Measurements from ENCODE around the gene GZMM. TPM values are rescaled to one million over a fixed set of nuclear protein-coding genes. Genes with fewer than 3 reads are reported as not detected.

The GZMM gene
- total and polyA plus RNA-seq, 7 donors = 0.11 to 0.23 (median 0.14) TPM; not detected in 4

- peaks cover 0 to 16% (median 0%) of the 10 kb centered on the region in 3 donors for H3K27me3 ChIP-seq (ENCODE audit: insufficient read depth in 3 of 3, low read length in 2 of 3)
- TF ChIP-seq CTCF (IDR thresholded peaks at IDR 0.05) = no peak
- H3K4me3 ChIP-seq = no peak overlapping the region
- WGBS, 3 donors = 68 to 74% (median 72%) methylated on average over 31 of the region's 31 CpGs
- no peaks in the 10 kb centered on the region for H3K36me3 ChIP-seq (ENCODE audit: insufficient read depth in 1 of 2, low read depth in 1 of 2)
- intact Hi-C loops (cut with DNase I) = no loop called here
- no peaks in the 10 kb centered on the region for H3K9me3 ChIP-seq
- no peaks in the 10 kb centered on the region for H3K4me1 ChIP-seq
- no peak overlapping the region for H3K27ac ChIP-seq
- DNase-seq = no peak
- no peak for ATAC-seq
These were observed 12.9 kb downstream of the GZMM start for GRCh38 chr19:556611-557382.

- no peak overlapping the region for H3K27ac ChIP-seq
- WGBS, 3 donors = 43 to 47% (median 43%) methylated on average over 21 of the region's 21 CpGs
- no peaks in the 10 kb centered on the region for H3K9me3 ChIP-seq
- no peaks in the 10 kb centered on the region for H3K4me1 ChIP-seq
- no peak for TF ChIP-seq CTCF (IDR thresholded peaks at IDR 0.05)
- intact Hi-C loops (cut with DNase I) = no loop called here
- DNase-seq (no peak), ATAC-seq (no peak)
- no peak overlapping the region for H3K4me3 ChIP-seq
- peaks cover 0 to 16% (median 0%) of the 10 kb centered on the region in 3 donors for H3K27me3 ChIP-seq (ENCODE audit: insufficient read depth in 3 of 3, low read length in 2 of 3)
- H3K36me3 ChIP-seq (ENCODE audit: insufficient read depth in 1 of 2, low read depth in 1 of 2) = no peaks in the 10 kb centered on the region
These were observed 15.1 kb downstream of the GZMM start for GRCh38 chr19:558770-559439.

DNA sequence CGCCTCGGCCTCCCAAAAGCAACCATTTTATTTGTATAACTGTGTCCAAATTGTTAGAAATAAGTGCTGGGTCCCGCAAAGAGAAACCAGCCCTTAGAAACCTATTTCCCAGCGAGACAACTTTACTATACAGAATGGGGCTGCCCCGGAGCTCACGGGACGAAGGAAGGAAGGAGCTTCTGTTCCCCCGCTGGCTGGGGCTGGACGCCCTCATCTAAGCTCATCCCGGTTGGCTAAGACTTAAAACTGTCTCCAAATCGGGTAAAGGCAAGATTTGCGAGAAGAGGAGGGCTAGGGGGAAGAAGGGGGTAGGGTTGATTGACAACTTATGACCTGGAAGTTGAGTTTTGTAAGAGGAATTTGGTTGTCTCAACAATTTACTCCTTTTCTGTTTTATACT is 16.3 kb downstream of the GZMM start:
- Histone ChIP-seq H3K27ac (no peak overlapping the region), H3K4me1 (no peaks in the 10 kb centered on the region), H3K4me3 (no peak overlapping the region), H3K27me3 (ENCODE audit: insufficient read depth in 3 of 3, low read length in 2 of 3) (peaks cover 0 to 16% (median 0%) of the 10 kb centered on the region in 3 donors), H3K9me3 (no peaks in the 10 kb centered on the region), H3K36me3 (ENCODE audit: insufficient read depth in 1 of 2, low read depth in 1 of 2) (no peaks in the 10 kb centered on the region)
- TF ChIP-seq CTCF (IDR thresholded peaks at IDR 0.05) = no peak
- DNase-seq (no peak), ATAC-seq (no peak)
- WGBS, 3 donors = 75 to 78% (median 77%) methylated on average over 12 of the region's 12 CpGs
- intact Hi-C loops (cut with DNase I) = no loop called here

GRCh38 chr19:566403-566802 is 22.6 kb downstream of the GZMM start:
- Histone ChIP-seq H3K27me3 (ENCODE audit: insufficient read depth in 3 of 3, low read length in 2 of 3) (no peaks in the 10 kb centered on the region), H3K27ac (no peak overlapping the region), H3K9me3 (no peaks in the 10 kb centered on the region), H3K4me3 (no peak overlapping the region), H3K4me1 (peaks cover 5% of the 10 kb centered on the region), H3K36me3 (ENCODE audit: insufficient read depth in 1 of 2, low read depth in 1 of 2) (no peaks in the 10 kb centered on the region)
- intact Hi-C loops (cut with DNase I) = no loop called here
- DNase-seq = no peak
- TF ChIP-seq CTCF (IDR thresholded peaks at IDR 0.05) = no peak
- 49 to 54% (median 52%) methylated on average over 17 to 18 of the region's 19 CpGs for WGBS, 3 donors
- no peak for ATAC-seq
